ENCODE results near the gene TREML2.

DNA sequence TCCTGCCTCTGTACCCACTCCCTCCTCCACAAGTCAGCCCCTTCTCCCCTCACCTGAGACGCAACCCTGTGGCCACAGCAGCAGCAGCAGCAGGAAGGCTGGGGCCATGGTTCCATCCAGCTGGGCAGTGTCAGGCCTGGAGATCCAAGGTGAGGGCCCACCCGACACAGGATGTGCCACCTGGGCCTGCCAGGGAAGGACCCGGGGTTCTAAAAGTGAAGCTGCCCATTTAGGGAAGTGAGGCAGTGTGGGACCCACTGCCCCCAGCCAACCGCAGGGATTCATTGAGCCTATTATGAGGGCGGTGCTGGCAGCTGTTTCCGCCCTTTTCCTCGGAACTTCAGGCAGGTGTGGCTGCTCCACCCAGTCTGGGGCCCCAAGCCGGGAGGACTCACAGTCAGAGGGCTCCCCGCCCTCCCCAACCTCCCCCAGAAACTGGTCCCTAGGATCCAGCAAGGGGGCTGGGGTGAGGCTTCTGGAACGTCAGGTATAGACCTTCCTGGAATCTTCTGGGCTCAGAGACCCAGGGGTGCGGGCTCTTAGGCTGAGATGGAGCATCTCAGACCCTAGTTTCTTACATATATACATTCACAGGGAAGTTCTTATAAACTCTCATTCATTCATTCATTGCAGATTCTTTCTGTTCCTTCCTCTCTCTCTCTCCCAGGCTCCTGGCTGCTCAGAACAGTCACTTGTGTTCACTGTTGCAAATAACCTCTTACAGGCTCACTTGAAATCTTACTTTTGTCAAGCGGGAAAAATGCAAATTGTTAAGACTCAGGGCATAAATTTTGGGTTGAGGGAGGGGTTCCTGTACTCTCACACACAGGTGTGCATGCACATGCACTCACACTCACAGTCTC is at the start of gene TREML2:
- TF ChIP-seq, protein P1, sequence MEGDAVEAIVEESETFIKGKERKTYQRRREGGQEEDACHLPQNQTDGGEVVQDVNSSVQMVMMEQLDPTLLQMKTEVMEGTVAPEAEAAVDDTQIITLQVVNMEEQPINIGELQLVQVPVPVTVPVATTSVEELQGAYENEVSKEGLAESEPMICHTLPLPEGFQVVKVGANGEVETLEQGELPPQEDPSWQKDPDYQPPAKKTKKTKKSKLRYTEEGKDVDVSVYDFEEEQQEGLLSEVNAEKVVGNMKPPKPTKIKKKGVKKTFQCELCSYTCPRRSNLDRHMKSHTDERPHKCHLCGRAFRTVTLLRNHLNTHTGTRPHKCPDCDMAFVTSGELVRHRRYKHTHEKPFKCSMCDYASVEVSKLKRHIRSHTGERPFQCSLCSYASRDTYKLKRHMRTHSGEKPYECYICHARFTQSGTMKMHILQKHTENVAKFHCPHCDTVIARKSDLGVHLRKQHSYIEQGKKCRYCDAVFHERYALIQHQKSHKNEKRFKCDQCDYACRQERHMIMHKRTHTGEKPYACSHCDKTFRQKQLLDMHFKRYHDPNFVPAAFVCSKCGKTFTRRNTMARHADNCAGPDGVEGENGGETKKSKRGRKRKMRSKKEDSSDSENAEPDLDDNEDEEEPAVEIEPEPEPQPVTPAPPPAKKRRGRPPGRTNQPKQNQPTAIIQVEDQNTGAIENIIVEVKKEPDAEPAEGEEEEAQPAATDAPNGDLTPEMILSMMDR (IDR thresholded peaks at IDR 0.05): no peak
- TF ChIP-seq POLR2A (IDR thresholded peaks at IDR 0.05): no peak
